HG02943 (cell line): Measurements from ENCODE around the gene NPPB.
"Not testable (repeated sequence)": the region's sequence is repeated elsewhere in the genome, so short reads cannot be mapped to it uniquely, and the experiment has no call there.

Experiments
- ATAC-seq: cut with Tn5 transposase; IDR thresholded peaks from one replicate; pipeline ENCODE4 v1.9.1; 2021; ENCODE audit warnings: mild to moderate bottlenecking, low read depth, moderate library complexity; ENCODE audit not compliant: unreplicated experiment

The NPPB gene

DNA sequence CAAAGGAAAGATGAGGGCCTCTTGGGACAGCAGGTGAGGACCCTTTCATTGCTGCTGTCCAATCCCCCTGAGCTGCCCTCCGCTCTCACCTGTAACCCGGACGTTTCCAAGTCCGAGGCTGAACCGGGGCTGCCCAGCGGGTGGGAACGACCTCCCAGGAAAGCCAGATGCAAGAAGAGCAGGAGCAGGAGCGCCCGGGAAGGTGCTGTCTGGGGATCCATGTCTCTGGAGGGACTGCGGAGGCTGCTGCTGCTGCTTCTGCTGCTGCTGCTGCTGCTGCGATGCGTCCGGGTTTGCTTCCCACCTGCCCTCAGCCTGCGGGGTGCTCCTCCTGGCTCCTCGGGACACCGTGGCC, at the start of gene NPPB:
Gene NPPB, minus strand, starts transcription at position 333 of the 355 bp plus-strand sequence. Its CDS starts 112 bp downstream, at position 221.
- ATAC-seq: no peak

DNA sequence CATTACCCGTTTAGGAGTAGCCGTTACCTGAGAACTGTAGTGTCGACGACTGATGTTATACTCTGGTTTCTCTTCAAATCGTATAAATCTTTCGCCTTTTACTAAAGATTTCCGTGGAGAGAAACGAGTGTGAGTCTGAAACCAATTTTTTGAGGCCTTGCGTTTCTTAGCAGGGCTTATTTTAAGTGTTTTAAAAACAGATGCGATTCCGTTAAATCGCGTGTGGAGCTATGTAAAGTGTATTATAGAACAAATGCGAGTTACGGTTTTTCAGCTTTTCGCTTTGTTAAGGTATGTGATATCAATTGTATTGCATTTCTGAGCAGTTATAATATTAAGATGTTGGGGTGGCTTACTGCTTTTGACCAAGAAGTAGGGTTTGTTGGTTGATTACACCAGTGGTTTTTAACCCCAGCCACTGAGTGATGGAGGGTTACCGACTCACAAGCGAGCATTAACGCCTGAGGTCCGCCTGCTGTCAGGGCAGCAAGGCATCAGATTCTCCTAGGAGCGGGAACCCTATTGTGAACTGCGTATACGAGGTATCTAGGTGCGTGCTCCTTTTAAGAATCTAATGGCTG, 49.4 kb upstream of the NPPB start:
- ATAC-seq: peak; percentile 46

DNA sequence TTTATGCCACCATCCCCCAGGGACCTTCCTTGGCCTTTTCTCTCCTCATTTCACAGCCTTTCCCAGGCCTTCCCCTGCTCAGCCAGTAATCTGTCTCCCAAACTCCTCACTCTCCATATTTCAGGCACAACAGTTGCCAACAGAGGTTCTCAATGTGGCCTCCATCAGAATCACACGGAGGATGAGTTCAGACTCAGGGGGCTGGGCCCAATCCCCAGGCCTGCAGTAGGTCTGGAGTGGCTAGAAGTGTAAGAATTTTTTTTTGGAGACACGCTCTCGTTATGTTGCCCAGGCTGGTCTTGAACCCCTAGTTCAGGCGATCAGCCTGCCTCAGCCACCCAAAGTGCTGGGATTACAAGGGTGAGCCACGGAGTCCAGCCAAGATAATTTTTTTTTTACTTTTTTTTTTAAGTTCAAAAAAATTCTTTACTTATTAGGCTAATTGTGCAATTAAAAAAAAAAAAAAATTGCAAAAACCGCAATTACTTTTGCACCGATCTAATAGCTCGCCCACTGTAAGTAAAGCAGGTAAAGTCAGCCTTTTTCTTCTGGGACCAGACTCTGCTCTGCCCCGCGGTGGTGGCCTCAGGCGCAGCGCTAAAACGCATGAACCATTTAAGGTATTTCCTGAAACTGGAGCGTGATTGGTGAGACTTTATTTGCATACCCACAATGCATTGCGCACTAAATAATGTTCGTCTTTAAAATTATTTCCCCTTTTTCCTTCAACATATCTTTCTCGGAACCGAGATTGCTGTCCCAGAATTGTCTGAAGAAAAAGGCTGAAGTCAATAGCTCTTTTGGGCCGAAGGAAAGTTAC, 48.7 kb upstream of the NPPB start:
- ATAC-seq: peak; percentile 43

DNA sequence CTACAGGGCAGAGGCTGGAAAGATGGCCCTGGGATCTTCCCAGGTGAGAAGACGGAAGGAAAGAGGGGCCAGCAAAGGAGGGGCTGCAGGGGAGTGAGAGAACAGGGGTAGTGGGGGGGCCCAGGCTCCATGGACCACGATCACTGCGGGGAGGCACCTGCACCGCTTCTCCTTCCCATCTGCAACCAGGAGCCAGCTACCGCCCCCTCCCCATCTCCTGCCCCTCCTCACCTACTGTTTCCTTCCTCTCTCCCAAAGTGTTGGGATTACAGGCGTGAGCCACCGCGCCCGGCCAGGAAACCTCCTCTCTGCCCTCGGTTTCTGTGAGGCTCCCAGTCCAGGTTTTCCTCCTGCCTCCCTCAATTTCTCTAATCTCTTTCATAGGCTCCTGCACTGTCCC, 48.1 kb upstream of the NPPB start:
- no peak for ATAC-seq

DNA sequence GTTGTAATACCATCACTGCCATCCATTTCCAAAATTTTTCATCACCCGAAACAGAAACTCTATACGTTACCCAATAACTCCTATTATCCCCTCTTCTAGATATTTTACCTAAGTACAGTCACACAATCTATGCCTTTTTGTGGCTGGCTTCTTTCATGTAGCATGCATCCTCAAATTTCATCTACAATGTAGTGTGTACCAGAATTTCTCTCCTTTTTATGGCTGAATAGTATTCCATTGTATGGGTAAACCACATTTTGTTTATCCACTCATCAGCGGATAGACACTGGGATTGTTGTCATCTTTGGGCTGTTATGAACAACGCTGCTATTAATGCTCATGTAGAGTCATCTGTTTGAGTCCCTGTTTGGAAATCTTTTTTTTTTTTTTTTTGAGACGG, 46.2 kb upstream of the NPPB start:
- ATAC-seq: no peak

DNA sequence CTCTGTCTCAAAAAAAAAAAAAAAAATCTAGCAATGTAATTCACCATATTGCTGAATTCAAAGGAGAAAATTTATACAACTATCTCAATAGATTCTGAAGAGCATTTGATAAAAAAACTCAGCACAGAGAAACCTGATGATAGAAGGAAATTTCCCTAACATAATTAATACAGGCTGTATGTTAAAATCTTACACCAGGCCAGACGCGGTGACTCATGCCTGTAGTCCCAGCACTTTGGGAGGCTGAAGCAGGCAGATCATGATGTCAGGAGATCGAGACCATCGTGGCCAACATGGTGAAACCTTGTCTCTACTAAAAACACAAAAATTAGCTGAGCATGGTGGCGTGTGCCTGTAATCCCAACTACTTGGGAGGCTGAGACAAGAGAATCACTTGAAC, 45.4 kb upstream of the NPPB start:
- ATAC-seq: not testable (repeated sequence)

- no peak for ATAC-seq
Measured at GRCh38 chr1:11903210-11903609, 44.5 kb upstream of the NPPB start.

DNA sequence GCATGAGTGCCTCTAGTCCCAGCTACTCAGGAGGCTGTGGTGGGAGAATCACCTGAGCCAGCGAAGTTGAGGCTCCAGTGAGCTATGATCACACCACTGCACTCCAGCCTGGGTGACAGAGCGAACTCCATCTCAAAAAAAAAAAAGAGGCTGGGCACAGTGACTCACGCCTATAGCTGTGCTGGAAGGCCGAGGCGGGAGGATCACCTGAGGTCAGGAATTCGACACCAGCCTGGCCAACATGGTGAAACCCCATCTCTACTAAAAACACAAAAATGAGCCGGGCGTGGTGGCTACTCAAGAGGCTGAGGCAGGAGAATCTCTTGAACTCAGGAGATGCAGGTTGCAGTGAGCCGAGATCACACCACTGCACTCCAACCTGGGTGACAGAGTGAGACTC, 42.7 kb upstream of the NPPB start:
- ATAC-seq: not testable (repeated sequence)

GRCh38 chr1:11898831-11899467, 40.2 kb upstream of the NPPB start:
- ATAC-seq: no peak

- no peak for ATAC-seq
Measured at GRCh38 chr1:11898086-11898785, 39.5 kb upstream of the NPPB start.

DNA sequence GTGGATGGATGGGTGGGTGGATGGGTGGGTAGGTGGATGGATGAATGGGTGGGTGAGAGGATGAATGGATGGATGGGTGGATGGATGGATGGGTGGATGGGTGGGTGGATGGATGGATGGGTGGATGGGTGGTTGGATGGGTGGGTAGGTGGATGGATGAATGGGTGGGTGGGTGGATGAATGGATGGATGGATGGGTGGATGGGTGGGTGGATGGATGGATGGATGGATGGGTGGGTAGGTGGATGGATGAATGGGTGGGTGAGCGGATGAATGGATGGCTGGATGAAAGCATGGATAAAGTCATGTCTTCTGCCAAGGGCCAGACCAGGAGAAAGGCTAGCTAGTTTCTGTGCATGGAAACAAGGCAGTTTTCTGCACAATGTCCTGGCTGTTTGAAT, 35.8 kb upstream of the NPPB start:
- not testable (repeated sequence) for ATAC-seq

DNA sequence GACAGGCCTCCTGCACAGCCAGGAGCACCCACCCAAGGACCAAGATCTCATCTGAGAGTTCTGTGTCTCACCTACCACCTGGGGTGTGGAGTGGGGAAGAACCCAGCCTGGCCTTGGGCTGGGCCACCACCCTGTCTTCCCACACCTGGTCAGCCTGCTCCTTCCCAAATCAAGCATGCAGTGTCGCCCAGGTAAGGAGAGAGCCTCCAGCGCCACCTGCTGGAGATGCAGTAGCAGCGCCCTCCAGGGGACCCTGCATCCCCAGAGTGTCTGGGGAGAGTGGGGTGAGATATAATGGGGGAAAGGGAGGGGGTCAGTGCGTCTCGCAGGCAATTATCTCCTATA, 35.1 kb upstream of the NPPB start:
- ATAC-seq: no peak

- ATAC-seq: no peak
Measured at GRCh38 chr1:11891433-11892186, 32.9 kb upstream of the NPPB start.

DNA sequence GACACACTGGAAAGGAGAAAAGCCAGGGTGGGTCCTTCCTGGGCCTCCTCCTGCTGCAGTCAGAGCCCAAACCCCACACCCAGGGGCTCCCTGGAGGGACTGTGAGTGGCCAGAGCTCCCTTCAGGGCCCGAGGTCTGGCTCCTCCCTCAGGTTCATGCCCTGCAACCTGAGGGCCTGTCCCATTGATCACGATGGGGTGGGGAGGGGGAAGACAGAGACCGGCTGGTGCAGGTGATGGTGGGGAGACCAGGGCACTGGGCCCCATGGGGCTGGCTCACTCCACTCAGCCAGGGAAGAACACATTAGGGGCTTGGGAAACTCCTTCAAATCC, 30.1 kb upstream of the NPPB start:
- ATAC-seq: no peak

DNA sequence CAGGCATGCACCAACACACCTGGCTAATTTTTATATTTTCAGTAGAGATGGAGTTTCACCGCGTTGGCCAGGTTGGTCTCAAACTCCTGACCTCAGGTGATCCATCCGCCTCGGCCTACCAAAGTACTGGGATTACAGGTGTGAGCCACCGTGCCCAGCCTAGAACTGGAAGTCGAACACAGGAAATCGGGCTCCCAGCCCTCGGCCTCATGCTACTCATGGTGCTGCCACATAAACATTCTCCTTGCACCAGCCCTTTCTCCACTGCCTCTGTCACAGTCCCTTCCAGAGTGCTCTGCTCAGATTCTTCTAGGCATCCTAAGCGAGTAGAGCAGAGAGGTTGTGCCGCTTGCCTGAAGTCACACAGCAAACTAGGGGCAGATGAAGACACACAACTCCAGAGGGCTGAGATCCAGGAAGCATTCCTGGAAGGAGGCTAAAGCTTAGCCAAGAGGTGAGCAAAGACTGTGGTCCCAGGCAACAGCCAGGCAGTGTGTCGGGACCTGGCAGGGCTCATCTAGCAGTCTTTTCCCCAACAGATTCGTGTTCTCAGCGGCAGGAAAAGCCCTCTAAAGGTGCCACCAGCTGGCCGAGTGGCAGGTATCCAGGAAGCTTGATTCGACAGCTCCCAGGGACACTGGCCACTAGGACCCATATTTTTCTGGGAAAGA, 29.6 kb upstream of the NPPB start:
- no peak for ATAC-seq

GRCh38 chr1:11887666-11888007, 28.9 kb upstream of the NPPB start:
- ATAC-seq: no peak

- ATAC-seq: no peak
Measured at GRCh38 chr1:11886986-11887665, 28.4 kb upstream of the NPPB start.

GRCh38 chr1:11885916-11886315, 27.2 kb upstream of the NPPB start:
- ATAC-seq: no peak

DNA sequence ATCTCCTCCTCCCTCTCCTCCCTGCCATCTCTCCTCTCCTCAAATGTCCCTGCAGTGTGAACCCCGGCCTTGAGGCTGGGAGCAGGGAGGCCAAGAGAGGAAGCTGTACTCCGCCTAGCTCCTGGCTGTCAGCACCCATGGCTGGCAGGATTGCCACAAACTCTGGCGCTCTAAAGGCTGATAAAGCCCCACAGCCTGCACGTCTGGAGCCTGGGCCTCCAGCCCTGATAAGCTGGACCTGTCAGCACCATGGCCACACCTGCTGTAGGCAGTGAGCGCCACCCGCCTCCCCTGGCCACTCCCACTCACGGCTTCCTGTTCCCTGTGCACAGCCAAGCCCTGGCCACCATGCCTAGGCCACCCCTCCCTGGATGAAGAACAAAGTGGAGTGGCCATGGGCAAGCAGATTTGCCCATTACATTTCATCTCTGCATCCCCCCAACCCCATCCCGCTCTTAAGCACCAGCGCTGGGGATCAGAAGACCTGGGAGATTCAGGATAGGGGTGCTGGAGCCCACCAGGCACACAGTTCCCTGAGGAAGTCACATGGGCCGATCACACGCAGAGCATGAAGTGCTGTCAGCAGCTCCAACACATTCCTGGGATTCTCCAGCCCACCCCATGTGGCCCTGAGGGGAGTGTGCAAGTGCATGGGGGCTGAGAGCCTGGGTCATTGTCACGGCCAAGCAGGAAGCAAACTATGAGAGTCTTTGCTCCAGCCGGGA, 24.2 kb upstream of the NPPB start:
- ATAC-seq: no peak
